Measurements from ENCODE around the gene IKBKE.
A peak's percentile ranks its signal among the peaks of the same experiment; 100 is the strongest.

IKBKE gene

DNA sequence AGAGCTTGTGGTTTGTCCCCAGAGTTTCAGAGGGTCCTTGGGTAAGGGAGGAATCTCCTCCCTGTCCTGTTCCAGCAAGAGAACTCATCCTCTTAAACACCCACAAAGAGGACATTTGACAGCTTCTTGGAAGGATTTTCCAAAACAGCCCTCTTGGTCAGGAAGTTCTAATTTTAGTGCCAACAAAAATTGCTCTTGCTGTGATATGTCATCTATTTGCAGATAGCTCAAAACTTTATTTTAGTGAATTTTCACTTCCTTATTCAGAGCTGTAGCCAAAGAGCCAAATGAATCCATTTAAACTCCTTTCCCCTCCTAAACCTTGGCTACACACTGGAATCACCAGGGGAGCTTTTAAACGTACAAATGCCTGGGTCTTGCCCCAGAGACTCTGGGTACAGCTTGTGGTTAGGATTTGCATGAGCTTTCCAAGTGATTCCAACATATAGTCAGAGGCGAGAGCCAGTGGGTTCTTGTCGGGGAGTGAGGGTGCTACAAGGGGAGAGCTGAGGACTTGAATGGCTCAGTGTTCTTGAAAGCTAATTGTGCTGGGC is 25.3 kb downstream of the IKBKE start:
- no peak for DNase-seq (ENCODE audit: low read depth in 2 of 2)

DNA sequence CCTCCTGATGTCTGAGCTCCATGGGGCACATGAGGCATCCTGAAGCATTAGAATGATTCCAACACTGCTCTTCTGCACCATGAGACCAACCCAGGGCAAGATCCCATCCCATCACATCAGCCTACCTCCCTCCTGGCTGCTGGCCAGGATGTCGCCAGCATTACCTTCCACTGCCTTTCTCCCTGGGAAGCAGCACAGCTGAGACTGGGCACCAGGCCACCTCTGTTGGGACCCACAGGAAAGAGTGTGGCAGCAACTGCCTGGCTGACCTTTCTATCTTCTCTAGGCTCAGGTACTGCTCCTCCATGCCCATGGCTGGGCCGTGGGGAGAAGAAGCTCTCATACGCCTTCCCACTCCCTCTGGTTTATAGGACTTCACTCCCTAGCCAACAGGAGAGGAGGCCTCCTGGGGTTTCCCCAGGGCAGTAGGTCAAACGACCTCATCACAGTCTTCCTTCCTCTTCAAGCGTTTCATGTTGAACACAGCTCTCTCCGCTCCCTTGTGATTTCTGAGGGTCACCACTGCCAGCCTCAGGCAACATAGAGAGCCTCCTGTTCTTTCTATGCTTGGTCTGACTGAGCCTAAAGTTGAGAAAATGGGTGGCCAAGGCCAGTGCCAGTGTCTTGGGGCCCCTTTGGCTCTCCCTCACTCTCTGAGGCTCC is 26.0 kb downstream of the IKBKE start:
- no peak for DNase-seq (ENCODE audit: low read depth in 2 of 2)

DNA sequence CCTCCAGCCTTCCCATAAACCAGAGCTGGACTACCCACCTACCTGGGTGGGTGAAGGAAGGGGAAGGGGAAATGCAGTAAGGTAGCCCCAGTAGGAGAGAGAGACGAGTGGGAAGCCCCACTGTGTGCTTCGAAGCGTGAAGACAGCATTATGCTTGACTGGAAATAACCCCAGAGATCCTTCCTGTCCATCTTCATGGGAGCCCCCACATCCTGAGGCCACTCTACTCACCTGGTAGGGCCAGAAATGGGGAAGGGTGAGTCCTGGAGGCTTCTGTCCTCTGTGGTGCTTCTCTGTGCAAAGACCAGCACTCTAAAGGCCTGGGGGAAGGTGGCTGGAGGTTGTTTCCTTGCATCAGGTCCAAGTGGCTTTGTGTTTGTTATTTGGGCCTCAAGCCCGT is 27.1 kb downstream of the IKBKE start:
- DNase-seq (ENCODE audit: low read depth in 2 of 2): no peak

DNA sequence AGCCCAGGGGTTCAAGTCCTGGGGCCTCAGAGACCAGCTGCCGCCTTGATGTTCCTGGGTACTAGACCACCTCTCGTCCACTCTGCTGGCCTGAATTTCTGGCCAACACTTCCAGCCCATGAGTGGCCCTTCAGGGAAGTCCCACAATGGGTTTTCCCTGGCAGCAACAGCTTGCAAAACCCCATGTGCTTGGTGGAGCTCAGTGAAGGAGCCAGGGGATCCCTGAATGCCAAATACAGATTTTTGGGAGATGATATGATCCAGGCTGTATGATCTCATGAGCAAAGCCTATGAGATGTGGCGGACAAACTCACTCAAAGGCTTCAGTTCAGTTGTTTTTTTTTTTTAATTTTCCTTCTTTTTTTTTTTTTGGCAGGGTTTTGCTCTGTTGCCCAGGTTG is 27.5 kb downstream of the IKBKE start:
- no peak for DNase-seq (ENCODE audit: low read depth in 2 of 2)

DNA sequence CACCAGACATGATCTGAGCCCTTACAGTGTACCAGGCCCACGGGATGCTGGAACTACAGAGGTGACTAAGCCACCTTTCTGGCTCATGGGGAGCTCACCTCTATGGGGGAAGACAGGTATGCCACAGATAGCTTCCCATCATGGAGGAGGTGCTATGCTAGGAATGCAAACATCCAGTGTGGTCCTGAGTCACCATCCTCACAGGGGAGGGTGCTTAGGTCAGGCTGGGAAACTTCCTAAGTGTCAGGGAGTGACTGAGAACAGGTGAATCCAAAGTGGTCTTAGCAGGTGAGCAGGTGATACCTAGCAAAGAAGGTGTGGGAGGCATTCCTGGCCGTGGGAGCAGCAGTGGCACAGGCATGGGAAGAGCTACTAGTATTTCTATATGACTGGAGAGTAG is 28.4 kb downstream of the IKBKE start:
- DNase-seq (ENCODE audit: low read depth in 2 of 2): no peak

DNA sequence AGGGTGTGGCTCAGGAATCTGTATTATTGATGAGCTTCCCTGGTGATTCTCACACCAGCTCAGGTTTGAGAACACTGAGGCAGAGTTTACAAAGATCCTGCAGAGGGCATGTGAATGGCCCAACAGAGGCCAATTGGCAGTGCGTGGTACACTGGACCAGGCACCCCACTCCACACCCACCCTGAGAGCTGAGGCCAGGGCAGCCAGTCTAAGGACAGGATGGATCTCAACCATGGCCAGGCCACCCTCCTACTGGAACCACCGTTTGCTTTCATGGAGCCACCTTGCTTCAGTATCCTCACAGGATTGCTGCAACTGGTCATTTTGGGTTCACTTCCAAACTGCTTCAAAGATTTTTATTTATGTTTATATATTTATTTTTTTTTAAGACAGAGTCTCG is 29.8 kb downstream of the IKBKE start:
- no peak for DNase-seq (ENCODE audit: low read depth in 2 of 2)

DNA sequence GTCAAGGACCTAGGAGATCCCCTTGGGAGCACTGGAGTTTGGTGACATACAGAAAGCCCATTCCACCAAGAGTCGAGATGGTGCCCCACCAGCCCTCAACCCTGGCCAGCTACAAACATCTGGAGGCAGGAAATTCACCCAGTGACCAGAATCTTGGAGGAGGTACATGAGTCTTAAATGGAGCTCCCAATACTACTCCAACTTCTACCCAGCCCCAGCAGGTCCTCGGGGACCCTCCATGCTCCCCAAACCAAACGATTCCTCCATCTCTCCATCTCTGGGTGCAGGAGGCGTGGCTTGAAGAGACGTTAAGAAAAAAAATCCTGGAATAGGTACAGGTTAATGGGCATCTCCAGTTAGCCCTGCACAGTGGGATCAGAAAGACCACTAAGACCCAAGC is 31.6 kb downstream of the IKBKE start:
- no peak for DNase-seq (ENCODE audit: low read depth in 2 of 2)

DNA sequence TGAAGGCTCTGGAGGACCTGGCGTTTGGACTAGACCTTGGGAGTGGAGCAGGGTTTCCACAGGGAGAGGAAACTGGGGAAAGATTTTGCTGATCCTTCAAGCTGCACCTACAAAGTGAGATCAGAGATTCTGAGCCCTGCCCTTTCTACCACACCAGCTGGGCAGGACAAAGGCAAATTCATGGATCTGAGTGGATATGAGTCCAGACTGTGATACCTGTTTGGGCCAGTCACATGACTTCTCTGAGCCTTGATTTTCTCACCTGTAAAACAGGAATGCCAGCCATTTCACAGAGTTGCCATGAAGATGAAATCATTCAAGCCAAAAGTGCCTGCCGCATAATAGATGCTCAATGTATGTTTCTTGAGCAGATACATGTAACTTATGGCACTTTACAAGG is 32.1 kb downstream of the IKBKE start:
- DNase-seq (ENCODE audit: low read depth in 2 of 2): no peak

DNA sequence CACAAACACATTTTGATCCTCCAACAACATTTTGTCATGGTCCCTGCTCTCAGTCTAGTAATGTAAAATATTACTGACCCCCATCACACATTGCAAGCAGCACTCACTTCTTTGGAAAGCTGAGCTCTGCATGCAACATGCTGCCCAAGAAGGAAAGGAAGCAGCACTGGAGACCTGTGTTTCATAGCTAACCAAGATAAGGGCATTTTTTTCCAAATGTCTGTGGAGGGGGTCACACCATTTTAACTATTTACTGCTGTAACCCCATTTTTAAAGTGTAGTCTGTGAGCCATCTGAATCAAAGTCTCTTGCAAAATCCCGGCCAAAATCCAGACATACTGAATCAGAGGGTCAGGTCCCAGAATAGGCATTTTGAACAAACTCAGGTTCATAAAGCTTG is 32.5 kb downstream of the IKBKE start:
- no peak for DNase-seq (ENCODE audit: low read depth in 2 of 2)

DNA sequence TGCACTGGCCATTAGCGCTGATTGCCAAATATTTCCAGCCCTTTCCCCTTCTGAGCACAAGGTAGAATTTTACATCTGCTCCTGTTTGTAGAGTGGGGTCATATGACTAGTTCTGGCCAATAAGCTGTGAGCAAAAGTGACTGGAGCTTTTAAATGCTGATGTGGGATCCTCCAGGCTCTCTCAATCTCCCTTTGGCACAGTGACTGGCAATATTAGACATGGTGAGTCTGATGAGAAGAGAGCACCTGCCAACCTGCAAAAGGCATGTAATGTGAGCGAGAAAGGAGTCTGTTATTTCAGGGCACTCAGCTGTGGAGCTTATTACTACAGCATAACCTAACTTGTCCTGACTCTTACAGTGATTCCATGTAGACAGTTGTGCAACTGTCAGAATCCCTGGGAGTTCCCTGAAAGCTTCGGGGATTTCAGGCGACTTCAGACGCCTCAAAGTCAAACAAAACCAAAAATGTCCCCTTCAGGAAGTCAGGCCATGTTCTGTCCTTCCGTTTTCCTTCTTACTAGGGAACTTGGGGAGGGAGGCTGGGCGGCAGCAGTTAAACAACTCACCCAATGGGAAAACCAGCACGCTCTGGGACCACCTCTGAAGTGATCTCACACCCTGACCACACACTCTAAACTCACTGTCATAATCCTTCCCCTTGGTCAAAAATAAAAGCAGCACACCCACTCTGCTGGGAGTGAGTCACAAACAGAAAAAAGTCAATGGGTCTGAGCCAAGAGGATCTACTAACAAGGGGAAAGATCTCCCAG is 33.5 kb downstream of the IKBKE start:
- DNase-seq (ENCODE audit: low read depth in 2 of 2): peak; percentile 81 to 83

DNA sequence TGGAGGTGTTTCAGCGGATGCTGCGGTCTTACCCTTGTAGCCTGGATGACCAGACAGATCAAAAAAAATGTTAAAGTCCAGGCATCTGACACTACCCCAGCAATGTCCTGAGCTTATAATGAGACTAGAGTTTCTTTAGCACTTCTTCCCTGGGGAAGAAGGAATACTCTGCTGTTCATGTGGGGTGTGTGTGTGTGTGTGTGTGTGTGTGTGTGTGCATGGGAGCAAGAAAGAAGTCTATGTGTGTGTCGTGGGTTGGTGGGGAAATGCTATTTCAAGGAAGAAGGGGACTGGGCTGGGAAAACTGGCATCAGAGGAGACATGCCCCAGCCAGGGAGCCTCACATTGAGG is 34.1 kb downstream of the IKBKE start:
- DNase-seq (ENCODE audit: low read depth in 2 of 2): no peak

DNA sequence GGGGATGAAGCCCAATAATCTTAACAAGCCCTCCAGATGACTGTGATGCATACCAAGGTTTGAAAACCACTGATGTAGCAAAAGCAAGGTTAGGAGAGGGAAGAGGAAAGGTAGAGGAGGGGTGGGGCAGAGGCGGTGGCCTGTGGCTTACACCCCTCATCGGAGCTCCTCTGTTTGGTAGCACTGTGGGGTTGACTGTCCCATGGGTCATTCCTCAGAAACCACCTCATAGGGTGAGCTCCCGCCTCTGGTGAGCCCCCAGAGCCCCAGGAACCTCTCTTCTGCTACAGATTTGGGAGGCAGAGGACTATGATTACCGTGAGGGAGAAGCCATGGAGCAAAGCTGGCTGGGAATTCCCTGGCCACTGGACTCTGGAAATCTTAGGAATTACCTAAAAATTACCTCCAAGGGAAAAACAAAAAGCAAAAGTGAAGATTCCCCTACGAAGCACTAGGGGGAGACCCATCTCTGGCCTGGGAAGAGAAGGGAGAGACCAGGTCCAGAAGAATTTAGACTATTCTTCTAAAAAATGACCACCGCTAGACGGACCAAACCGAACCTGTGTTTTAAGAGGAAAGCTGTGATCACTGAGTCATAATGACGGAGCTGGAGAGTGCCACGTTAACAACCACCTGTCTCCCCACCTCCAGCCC is 35.6 kb downstream of the IKBKE start:
- no peak for DNase-seq (ENCODE audit: low read depth in 2 of 2)

DNA sequence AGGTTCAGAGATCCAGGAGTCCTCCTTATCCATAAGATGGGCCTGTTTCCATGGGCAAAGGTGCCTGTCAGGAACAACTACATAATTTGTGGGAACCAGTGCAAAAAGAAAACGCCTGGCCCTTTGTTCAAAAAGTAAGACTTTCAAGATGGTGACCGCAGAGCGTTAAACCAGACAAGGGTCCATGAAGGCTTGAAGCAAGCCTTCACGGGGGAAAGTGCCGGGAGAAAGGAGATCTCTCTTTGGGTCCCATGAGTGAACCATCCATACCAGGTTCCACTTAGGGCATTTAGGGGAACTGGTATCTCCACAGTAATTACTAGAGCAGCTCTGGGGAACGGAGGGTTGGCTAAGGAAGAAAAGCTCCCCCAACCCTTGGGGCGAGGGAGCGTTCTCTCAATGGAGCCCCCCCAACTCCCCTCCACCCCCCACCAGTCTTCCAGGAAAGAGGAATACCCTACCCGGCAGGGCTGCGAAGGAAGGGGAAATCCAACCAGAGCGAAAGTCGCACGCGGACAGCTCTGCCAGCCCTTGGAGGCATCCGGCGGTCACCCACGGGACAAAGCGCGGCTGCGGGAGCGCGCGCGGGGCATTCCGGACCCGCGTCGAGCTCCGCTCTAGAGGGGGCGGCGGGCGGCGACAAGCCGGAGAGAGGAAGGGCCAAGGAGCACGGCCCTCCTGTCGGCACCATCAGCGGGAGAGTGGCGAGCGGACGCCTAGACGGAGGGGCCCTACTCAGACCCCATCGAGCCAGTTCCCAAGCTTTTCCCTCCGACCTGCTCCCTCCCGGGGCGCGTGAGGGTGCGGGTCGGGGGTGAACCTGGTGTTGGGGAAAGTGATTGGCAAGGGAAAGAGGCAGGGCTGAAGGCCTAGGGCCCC is 36.4 kb downstream of the IKBKE start:
- no peak for DNase-seq (ENCODE audit: low read depth in 2 of 2)

DNA sequence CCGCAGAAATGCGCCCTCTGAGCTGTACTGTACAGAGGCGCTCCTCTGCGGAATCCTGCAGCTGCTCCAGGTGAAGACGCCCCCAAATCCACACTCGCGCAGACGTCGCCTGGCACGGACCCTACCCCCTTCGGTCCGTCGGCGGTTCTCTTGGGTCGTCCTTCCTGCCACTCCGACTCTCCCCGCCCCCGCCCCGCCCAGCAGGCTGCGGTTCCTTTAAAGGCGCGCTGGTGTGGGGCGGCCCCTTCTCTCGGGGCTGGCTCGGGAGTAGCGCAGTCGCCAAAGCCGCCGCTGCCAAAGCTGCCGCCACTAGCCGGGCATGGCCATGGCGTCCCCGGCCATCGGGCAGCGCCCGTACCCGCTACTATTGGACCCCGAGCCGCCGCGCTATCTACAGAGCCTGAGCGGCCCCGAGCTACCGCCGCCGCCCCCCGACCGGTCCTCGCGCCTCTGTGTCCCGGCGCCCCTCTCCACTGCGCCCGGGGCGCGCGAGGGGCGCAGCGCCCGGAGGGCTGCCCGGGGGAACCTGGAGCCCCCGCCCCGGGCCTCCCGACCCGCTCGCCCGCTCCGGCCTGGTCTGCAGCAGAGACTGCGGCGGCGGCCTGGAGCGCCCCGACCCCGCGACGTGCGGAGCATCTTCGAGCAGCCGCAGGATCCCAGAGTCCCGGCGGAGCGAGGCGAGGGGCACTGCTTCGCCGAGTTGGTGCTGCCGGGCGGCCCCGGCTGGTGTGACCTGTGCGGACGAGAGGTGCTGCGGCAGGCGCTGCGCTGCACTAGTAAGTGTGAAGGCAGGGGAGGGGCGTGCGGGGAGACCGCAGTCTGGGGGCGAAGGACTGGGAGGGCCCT is 37.2 kb downstream of the IKBKE start, which contains the start of gene RASSF5:
RASSF5 (plus strand) TSS at position 248 of the 846 bp plus-strand sequence; CDS start at position 320, 72 bp downstream.
- no peak for DNase-seq (ENCODE audit: low read depth in 2 of 2)

DNA sequence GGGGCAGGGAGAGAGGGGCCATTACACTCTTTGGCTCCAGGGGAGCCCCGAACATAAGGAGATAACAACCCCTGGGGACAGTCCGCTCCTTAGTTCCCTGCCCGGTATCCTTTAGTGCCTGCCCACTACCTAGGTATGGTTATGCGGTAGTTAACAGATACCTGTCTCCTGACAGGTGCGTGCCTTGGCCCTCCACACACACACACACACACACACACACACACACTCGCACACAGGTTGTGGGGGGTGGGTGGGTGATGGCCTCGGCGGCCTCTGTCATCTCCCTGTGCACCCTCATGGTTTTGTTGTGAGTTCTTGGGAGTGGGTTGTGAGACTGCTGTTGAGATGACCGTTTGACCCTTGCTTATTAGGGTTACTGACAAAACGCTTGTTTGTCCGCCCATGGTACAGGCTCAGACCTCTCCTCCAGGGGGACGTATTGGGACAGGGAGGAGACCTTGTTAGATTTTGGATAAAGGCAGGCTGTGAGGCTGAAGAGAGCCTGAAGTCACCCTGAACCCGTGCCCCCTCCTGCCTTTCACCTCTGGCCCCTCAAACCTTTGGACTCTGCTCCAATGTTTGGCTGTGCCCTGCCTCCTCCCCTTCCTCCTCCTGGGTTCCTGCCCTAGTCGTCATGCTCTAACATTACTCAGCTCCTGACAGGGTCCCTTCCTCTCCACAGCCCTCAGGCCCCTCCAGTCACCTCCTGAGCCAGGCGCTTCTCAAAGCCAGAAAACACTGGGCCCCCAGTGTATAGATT is 38.0 kb downstream of the IKBKE start:
- no peak for DNase-seq (ENCODE audit: low read depth in 2 of 2)

DNA sequence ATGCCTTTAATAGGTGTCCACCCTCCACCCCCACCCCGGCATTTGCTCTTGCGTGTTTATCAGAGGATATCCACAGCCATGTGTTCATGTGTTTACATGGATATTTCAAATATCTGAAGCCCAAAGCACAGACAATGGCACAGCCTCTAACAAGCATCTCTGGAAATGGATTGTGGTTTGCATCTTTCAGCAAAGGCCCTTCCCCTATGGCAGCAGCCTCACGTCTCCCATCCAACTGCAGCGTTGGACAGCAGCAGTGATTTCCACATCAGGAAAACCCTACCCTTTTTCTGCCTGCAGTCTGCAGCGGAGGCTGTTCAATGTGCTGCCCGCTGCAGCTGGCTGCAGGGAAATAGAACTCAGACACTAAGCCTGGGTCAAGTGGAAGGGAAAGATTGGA is 38.7 kb downstream of the IKBKE start:
- DNase-seq (ENCODE audit: low read depth in 2 of 2): no peak

DNA sequence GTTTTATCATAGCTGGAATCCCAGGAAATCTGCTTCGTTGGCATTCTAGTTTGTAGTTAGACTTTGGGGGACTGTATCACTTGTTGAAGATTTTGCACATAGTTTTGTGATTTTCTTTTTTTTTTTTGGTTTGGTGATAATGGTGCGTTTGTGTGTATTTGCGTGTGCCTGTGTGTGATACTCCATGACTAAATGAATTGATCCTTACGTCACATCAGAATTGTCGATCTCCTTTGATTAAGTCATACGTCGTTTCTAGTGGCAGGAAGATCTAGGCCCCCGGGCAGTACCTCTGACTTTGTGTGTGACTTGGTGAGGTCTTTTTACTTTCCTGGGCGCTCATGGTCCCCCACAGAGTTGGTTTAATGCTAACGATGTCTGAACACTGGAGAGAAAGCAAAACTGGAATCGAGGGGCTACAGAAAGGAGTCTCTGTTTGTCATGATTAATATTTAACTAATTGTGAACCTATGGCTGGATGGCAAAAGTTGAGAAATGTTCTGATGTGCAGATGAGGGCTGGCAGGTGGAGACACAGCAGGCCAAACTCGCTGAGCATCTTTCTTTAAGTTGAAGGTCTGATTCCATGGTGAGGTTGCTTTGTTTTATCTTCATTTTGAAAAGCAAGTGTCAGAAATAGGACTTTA is 39.5 kb downstream of the IKBKE start:
- no peak for DNase-seq (ENCODE audit: low read depth in 2 of 2)

DNA sequence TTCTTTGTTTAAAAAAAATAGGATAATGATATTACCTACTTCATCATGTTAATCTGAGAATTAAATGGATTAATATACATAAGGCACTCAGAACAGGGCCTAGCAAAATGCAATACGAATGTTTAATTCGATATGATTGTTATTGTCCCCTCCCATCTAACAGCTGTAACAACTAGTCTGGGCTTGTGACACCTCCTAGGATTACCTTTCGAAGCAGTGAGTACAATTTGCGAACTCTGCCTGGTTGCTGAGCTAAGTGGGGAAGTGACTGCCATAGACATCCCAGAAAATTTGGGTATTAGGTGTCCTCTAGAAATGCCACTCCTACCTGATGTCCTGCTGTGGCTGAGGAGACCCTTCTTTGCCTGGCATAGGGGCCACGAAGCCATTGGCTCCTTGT is 40.1 kb downstream of the IKBKE start:
- DNase-seq (ENCODE audit: low read depth in 2 of 2): no peak

DNA sequence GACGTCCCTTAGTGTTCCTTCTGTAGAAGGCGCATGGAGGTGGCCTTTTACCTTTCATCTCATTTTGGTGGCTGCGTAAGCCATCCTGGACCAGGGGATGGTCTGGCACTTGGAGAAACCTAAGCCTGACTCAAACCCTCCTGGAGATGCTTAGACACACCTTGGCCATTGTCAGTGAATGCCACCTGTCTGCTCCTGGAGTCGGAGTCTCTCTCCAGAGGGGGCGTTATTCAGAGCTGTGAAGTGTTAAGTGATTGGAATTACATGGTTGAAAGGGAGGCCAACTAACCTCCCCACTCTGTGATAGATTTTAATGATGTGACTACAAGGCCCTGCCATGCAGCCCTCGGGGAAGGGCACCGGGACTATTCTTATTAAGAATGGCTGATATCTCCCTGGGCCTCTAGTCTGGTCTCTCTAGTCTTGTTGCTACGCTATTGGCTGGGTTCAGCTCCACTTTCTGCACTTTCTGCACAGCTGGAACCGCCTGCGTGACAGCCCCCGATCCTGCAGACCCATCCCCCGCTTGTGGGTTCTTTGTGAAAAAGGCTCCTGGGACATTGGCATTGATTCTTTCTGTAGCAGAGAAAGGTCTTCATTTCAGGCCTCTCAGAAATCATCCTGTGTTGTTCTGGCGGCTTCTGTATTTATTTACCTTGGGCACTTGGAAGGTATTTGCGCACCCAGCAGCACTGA is 41.2 kb downstream of the IKBKE start:
- DNase-seq (ENCODE audit: low read depth in 2 of 2): no peak

All from fibroblast of skin of left biceps (primary cell).